GM10847 (cell line): ENCODE results near the gene LTBP1.

Experiments used
- POLR2A ChIP-seq: IDR thresholded peaks from 2 replicates; pipeline ENCODE4 v1.6.1; 2011; ENCODE audit not compliant: insufficient read length; ENCODE audit errors: extremely low read depth

LTBP1 gene

GRCh38 chr2:33334083-33334482, 387.3 kb downstream of the LTBP1 start:
- TF ChIP-seq POLR2A = no peak

DNA sequence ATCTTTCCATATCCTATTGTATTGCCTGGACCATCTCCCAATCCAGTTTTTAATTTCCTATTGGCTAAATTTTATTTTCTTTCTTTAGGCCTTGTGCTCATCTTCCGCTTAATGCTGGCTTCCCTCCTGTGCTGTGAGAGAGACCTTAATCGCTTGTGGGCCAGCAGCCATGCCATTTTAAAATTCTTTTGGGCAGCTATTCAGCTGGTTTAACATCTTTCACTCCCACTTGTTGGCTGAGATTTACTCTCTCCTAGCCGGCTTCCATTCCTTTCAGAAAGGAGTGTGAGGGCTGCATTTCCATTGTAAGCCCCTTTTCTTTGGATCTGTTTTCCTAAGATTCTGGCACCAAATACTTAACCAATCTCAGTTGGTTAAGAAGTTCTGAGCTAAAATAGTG, 388.8 kb downstream of the LTBP1 start:
- no peak for TF ChIP-seq POLR2A

DNA sequence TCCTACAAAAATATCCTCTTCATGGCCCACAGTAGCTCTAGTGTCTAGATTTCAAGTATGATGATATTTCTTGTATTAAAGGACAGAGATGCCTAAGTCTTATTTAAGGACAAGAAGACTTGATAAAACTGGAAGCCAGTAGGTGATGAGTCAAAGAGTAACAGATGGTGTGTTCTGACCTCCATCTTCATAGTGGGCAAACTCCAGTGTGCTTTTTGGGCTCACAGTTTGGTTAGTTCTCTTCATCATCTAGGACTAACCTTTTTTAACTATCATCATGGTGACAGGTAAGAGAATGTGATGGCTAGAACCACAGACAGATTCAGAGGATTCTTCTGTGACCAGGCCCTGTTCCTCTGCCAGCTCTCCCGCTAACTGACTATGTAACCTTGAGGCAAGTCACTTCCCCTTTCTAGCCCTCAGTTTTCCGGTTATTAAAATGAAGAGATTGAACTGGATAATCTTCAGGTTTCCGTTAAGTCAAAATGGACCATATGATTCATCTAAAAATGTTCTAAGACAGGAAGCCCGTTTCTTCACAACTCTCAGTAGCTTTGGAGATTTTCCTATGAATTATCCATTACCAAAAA, 389.4 kb downstream of the LTBP1 start:
- no peak for TF ChIP-seq POLR2A

DNA sequence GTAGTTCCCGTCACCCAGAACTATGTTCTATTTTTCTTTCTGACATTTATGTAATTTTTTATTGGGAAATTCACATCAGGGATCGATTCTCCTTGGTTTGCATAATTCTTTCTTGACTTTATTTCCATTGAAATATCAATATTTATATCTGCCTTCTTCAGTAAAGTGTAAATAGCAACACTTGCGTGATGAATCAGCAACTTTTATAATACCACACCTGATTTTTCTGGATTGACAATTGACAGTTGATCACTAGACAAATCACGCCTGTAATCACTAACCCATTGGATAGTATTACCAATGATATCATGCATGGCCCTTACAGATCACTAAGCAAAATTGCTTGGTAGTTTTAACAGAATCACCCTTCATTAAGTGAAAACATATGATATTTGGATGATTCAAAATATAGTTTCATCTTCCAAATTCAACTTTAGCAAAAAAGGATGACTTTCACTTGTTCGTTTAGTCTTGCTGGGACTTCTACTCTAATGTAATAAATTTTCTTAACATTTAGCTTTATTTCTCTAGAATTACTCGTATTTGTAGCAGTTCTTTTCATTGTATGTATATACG, 390.7 kb downstream of the LTBP1 start:
- no peak for TF ChIP-seq POLR2A

DNA sequence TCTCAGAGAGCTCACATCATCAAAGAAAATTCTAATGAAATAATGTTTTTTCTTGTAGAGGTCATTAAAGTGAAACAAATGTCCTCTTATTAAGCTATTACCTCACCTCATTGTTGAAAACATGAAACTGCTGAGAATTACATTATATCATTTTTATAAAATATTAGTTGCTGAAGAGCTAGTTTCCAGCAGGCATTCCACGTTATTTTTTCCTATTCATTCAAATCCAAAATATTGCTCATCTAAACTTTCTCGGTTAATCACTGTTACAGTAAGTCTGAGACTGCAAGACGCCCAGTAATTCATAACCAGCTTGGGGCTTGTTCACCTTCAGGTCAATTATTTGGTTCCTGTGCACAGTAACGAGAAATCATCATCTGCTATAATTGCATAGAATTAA, 391.2 kb downstream of the LTBP1 start:
- TF ChIP-seq POLR2A = no peak

DNA sequence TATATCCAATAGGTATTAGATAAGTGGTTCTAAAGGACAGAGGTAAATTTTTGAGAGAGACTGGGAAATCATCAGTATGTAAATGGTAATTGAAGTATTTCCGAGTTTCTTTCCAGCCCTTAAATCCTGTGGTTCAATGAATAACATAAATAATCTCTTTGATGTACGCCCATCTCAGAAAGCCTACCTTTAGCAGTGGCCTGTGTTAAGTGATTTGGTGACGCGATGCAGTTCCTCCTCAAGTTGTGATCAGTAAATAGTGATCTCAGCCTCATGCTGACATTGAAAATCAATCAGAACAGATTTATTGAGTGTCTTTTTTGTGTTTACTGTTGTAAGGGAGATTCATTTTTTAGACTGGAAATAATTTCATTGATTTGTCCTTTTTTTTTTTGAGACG, 392.5 kb downstream of the LTBP1 start:
- no peak for TF ChIP-seq POLR2A

GRCh38 chr2:33340280-33340679, 393.5 kb downstream of the LTBP1 start:
- no peak for TF ChIP-seq POLR2A

GRCh38 chr2:33342171-33342570, 395.4 kb downstream of the LTBP1 start:
- no peak for TF ChIP-seq POLR2A

- TF ChIP-seq POLR2A = no peak
These were observed 396.0 kb downstream of the LTBP1 start for GRCh38 chr2:33342705-33343104.

- TF ChIP-seq POLR2A = no peak
These were observed 396.7 kb downstream of the LTBP1 start for GRCh38 chr2:33343387-33343895.

- no peak for TF ChIP-seq POLR2A
These were observed 397.5 kb downstream of the LTBP1 start for GRCh38 chr2:33344230-33344629.

DNA sequence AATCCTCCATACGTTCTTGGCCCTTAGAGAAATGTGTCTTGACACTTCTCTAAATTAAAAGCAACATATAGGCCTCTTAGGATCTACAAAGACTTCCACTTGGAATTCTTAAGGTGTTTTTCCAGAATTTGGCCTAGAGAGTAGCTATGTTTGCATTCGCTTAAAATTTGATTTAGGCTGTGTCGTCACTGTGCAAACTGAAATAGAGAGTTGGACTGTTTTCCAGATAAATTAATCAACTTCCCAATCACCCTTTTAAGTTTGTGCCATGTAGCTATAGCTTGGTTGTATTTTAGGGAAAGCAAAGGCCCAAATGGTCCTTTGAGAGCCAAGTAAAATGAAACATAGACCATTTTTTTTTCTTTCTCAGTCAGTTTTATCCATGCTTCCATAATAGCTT, 401.1 kb downstream of the LTBP1 start:
- no peak for TF ChIP-seq POLR2A

- no peak for TF ChIP-seq POLR2A
These were observed 403.9 kb downstream of the LTBP1 start for GRCh38 chr2:33350632-33351031.

- no peak for TF ChIP-seq POLR2A
These were observed 405.0 kb downstream of the LTBP1 start for GRCh38 chr2:33351781-33352180.

DNA sequence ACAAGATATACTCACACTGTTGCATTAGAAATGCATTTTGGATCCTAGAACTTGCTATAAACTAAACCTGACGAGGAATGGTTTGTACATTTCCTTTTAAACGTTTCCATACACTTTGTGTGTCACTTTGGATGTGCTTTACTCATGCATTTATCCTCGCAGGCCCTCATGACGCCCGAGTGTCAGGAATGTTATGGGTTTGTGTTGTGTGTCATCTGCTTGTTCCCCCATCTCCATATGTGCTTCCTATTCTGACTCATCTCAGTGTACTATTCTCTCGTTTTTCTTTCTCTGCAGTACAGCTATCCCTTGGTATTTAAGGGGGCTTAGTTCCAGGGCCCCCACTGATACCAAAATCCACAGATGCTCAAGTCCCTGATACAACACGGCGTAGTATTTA, 408.2 kb downstream of the LTBP1 start:
- TF ChIP-seq POLR2A = no peak

DNA sequence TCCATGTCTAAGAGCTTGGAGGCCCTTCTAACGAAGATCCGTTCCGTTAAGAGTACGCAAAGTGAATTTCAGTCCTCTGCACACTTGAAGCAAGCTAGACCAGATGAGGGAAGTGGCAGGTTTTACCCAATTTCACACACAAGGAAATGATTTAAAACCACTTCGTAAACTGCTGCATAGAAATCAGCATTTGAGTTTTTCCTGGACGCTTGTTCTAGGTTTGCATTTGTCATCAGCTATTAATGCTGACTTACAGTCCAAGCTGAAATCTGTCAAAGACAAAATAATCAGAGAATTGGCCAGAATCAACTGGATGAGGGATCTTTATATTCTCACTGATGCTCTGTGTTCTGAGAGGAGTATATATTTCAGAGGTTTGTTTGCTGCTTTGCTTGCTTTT, 412.1 kb downstream of the LTBP1 start:
- TF ChIP-seq POLR2A = no peak

GRCh38 chr2:33363325-33364298, 416.9 kb downstream of the LTBP1 start:
- no peak for TF ChIP-seq POLR2A
